ENCODE results near the gene ZDHHC4. TPM values are rescaled to one million over a fixed set of nuclear protein-coding genes. Genes with fewer than 3 reads are reported as not detected.

ZDHHC4 gene
- 10 to 100 TPM; 78.7 to 98.4 (median 89.2) TPM for polyA plus RNA-seq (ENCODE audit: insufficient read length in 4 of 4)

GRCh38 chr7:6577369-6578113, at the start of gene ZDHHC4:
ZDHHC4 (plus strand) TSS chr7:6577454; CDS start chr7:6580562, 3,108 bp downstream.
- peak; percentile 74 to 84 (median 81) for DNase-seq (ENCODE audit: low read depth in 4 of 4, low spot score in 3 of 4)

GRCh38 chr7:6528401-6529130, 48.7 kb upstream of the ZDHHC4 start:
- no peak for DNase-seq (ENCODE audit: low read depth in 4 of 4, low spot score in 3 of 4)

GRCh38 chr7:6529643-6530042, 47.6 kb upstream of the ZDHHC4 start:
- no peak for DNase-seq (ENCODE audit: low read depth in 4 of 4, low spot score in 3 of 4)

GRCh38 chr7:6530626-6531491, 46.4 kb upstream of the ZDHHC4 start:
- no peak for DNase-seq (ENCODE audit: low read depth in 4 of 4, low spot score in 3 of 4)

- DNase-seq (ENCODE audit: low read depth in 4 of 4, low spot score in 3 of 4), result no peak
Observed at GRCh38 chr7:6531492-6532279, 45.6 kb upstream of the ZDHHC4 start.

GRCh38 chr7:6532516-6532915, 44.7 kb upstream of the ZDHHC4 start:
- DNase-seq (ENCODE audit: low read depth in 4 of 4, low spot score in 3 of 4), result no peak

GRCh38 chr7:6533893-6534495, 43.3 kb upstream of the ZDHHC4 start:
- DNase-seq (ENCODE audit: low read depth in 4 of 4, low spot score in 3 of 4), result no peak

GRCh38 chr7:6536262-6537260, 40.7 kb upstream of the ZDHHC4 start:
- no peak for DNase-seq (ENCODE audit: low read depth in 4 of 4, low spot score in 3 of 4)

- DNase-seq (ENCODE audit: low read depth in 4 of 4, low spot score in 3 of 4), result no peak
Observed at GRCh38 chr7:6542368-6542767, 34.9 kb upstream of the ZDHHC4 start.

GRCh38 chr7:6545398-6546126, 31.7 kb upstream of the ZDHHC4 start:
- DNase-seq (ENCODE audit: low read depth in 4 of 4, low spot score in 3 of 4), result no peak

- DNase-seq (ENCODE audit: low read depth in 4 of 4, low spot score in 3 of 4), result no peak
Observed at GRCh38 chr7:6546498-6547251, 30.6 kb upstream of the ZDHHC4 start.

GRCh38 chr7:6547400-6547799, 29.9 kb upstream of the ZDHHC4 start:
- DNase-seq (ENCODE audit: low read depth in 4 of 4, low spot score in 3 of 4), result no peak

- no peak for DNase-seq (ENCODE audit: low read depth in 4 of 4, low spot score in 3 of 4)
Observed at GRCh38 chr7:6551016-6551511, 26.2 kb upstream of the ZDHHC4 start, which contains the start of gene GRID2IP. GRID2IP (minus strand) TSS chr7:6551461; CDS start chr7:6551436, 25 bp downstream.

GRCh38 chr7:6553448-6554044, 23.7 kb upstream of the ZDHHC4 start:
- no peak for DNase-seq (ENCODE audit: low read depth in 4 of 4, low spot score in 3 of 4)

- DNase-seq (ENCODE audit: low read depth in 4 of 4, low spot score in 3 of 4), result no peak
Observed at GRCh38 chr7:6554848-6555247, 22.4 kb upstream of the ZDHHC4 start.

GRCh38 chr7:6556196-6556595, 21.1 kb upstream of the ZDHHC4 start:
- no peak for DNase-seq (ENCODE audit: low read depth in 4 of 4, low spot score in 3 of 4)
